ENCODE data around the gene IFNA7. TPM values are rescaled to one million over a fixed set of nuclear protein-coding genes. Genes with fewer than 3 reads are reported as not detected.

IFNA7 gene
- total RNA-seq, 1 donor: not detected

DNA sequence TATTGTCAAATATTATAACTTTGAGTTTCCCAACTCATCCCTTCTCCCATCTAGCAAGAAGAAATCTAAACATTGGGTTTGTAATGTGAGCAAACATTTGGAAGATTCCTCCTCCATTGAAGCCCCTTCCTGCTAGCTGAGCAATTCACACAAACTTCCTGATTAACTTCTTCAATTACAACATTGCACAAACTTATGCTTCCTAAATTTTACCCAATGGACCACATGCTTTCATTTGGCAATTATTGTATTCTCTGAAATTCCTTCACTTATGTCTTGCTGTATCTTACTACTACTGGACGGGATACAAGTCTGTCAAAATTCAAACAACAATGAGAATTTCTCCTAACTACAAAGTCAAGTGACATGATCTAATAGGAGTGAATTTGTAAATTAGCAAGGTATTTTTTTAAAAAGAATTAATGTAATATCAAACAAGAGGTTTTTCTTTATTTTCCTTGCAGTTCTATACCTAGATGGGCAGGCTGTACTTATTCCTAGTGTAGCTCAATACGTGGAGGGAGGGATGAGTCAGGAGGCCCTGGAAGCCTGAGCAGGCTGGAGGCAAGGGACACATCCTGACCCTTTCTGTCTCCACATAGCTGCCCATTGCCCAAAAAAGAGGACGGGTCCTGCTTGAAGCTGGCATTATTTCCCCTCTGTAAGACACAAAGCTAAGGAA lies 48.5 kb downstream of the IFNA7 start:
- peak overlapping the region; percentile 37 for H3K4me2 ChIP-seq (ENCODE audit: insufficient read depth, low read length)
- no peaks in the 10 kb centered on the region for H3K9me3 ChIP-seq (ENCODE audit: low read depth, low read length)
- H3K4me1 ChIP-seq (ENCODE audit: insufficient read depth, low read length): peaks cover 9% of the 10 kb centered on the region
- no peaks in the 10 kb centered on the region for H3K79me2 ChIP-seq (ENCODE audit: insufficient read depth, low read length)
- TF ChIP-seq CTCF (IDR thresholded peaks at IDR 0.05; ENCODE audit: extremely low read depth, low read depth, low read length): no peak
- H3K27me3 ChIP-seq (ENCODE audit: insufficient read depth, low read length): no peaks in the 10 kb centered on the region
- H3K36me3 ChIP-seq (ENCODE audit: insufficient read depth, low read length): no peaks in the 10 kb centered on the region
- no peaks in the 10 kb centered on the region for H4K20me1 ChIP-seq (ENCODE audit: insufficient read depth, low read length)
- peak overlapping the region; percentile 56 for H2AFZ ChIP-seq (ENCODE audit: low read length)
- DNase-seq (ENCODE audit: insufficient read length, low spot score, missing footprints): peak; percentile 54
- H3K4me3 ChIP-seq (ENCODE audit: insufficient read depth, low read length): no peak overlapping the region
- no peak overlapping the region for H3K27ac ChIP-seq (ENCODE audit: low read depth, low read length)

Small RNA genes within 50 kb of the gene (small RNA-seq; reads per million reads assigned to genes)
- gene RF00019: not detected

Other genes with a start within 250 kb of the IFNA7 start
- 6.8 and 8.3 TPM in 2 replicates for gene HACD4, start 170.6 kb downstream of the IFNA7 start, total RNA-seq
- not detected in 2 replicates for gene IFNB1, start 124.3 kb downstream of the IFNA7 start, total RNA-seq
- not detected in 2 replicates for gene IFNW1, start 60.4 kb downstream of the IFNA7 start, total RNA-seq
- gene IFNA21, start 35.5 kb downstream of the IFNA7 start, total RNA-seq: not detected in 2 replicates
- not detected in 2 replicates for gene IFNA4, start 14.6 kb downstream of the IFNA7 start, total RNA-seq
- not detected in 2 replicates for gene IFNA10, start 4.9 kb upstream of the IFNA7 start, total RNA-seq
- gene IFNA16, start 15.1 kb upstream of the IFNA7 start, total RNA-seq: not detected in 2 replicates
- gene IFNA17, start 26.0 kb upstream of the IFNA7 start, total RNA-seq: not detected in 2 replicates
- not detected in 2 replicates for gene IFNA14, start 37.8 kb upstream of the IFNA7 start, total RNA-seq
- not detected in 2 replicates for gene IFNA5, start 103.1 kb upstream of the IFNA7 start, total RNA-seq
- gene KLHL9, start 133.2 kb upstream of the IFNA7 start, total RNA-seq: 35.9 and 38.4 TPM in 2 replicates
- gene IFNA6, start 148.7 kb upstream of the IFNA7 start, total RNA-seq: not detected in 2 replicates
- not detected in 2 replicates for gene IFNA13, start 165.9 kb upstream of the IFNA7 start, total RNA-seq
- not detected in 2 replicates for gene IFNA2, start 183.2 kb upstream of the IFNA7 start, total RNA-seq
- not detected in 2 replicates for gene IFNA8, start 206.9 kb upstream of the IFNA7 start, total RNA-seq
- gene IFNA1, start 238.2 kb upstream of the IFNA7 start, total RNA-seq: not detected in 2 replicates